Sigmoid colon (tissue), 7 donors: Measurements from ENCODE around the gene COMMD3. TPM values are rescaled to one million over a fixed set of nuclear protein-coding genes. Genes with fewer than 3 reads are reported as not detected.
A peak's percentile ranks its signal among the peaks of the same experiment; 100 is the strongest.

Source experiments
- DNase-seq: peaks from one replicate; pipeline ENCODE4 v3.0.0-alpha.2; 2019
- H3K27ac ChIP-seq, 4 donors: fragments of 200-600 bp; sonication (generic); one replicate each; pipeline ENCODE4 v1.5.1; 2016 to 2019; ENCODE audit warnings: mild to moderate bottlenecking in 1 of 4
- H3K27me3 ChIP-seq, 3 donors: fragments of 200-600 bp; sonication (generic); one replicate each; pipeline ENCODE4 v1.5.1; 2019; ENCODE audit warnings: mild to moderate bottlenecking in 1 of 3
- H3K36me3 ChIP-seq, 4 donors: fragments of 200-600 bp; sonication (generic); one replicate each; pipeline ENCODE4 v1.5.1; 2016 to 2019
- H3K4me1 ChIP-seq, 4 donors: fragments of 200-600 bp; sonication (generic); one replicate each; pipeline ENCODE4 v1.5.1; 2017 to 2019
- H3K4me3 ChIP-seq, 4 donors: fragments of 200-600 bp; sonication (generic); one replicate each; pipeline ENCODE4 v1.5.1; 2017 to 2019; ENCODE audit warnings: mild to moderate bottlenecking in 2 of 4, moderate library complexity in 1 of 4
- H3K9me3 ChIP-seq, 4 donors: fragments of 200-600 bp in 3 of 4; sonication (generic) in 3 of 4; one replicate each; pipeline versions ENCODE4 v1.5.1 to v1.6.1; 2013 to 2019
- CTCF ChIP-seq, 4 experiments: fragments of 450-650 bp in 3 of 4; fragments of 200-600 bp in 1 of 4; IDR thresholded peaks; one replicate each; pipeline ENCODE4 v1.5.1; 2016 to 2019; ENCODE audit warnings: antibody characterized with exemption in 4 of 4, mild to moderate bottlenecking in 3 of 4, moderate library complexity in 2 of 4
- EP300 ChIP-seq, 4 donors: sonication (generic); formaldehyde crosslinking; IDR thresholded peaks; one replicate each; pipeline ENCODE4 v1.6.1; 2017; ENCODE audit warnings: antibody characterized with exemption in 4 of 4
- POLR2A ChIP-seq, 2 donors: fragments of 450-650 bp; IDR thresholded peaks; one replicate each; pipeline ENCODE4 v1.6.1; 2016; ENCODE audit warnings: antibody characterized with exemption in 2 of 2, mild to moderate bottlenecking in 2 of 2, moderate library complexity in 2 of 2
- POLR2AphosphoS5 ChIP-seq, 4 donors: sonication (generic); formaldehyde crosslinking; IDR thresholded peaks; one replicate each; pipeline ENCODE4 v1.6.1; 2017; ENCODE audit warnings: antibody characterized with exemption in 4 of 4
- WGBS, 2 donors: extraction: QIAGEN DNeasy Blood & Tissue Kit; methylation state at CpG; one replicate each; pipeline ENCODE4 v1.1.7; 2013; 5-methylcytosine and 5-hydroxymethylcytosine counted together
- intact Hi-C: fragments of 100-400 bp; cut with DNase I; formaldehyde crosslinking; loops from one replicate; pipeline ENCODE4 v1.15.1; 2023
- polyA plus RNA-seq, 3 donors: library from polyadenylated mRNA; stranded (reverse); fragments of 200-250 nt; gene quantifications; one replicate each; pipeline ENCODE4 v1.2.3, GENCODE V29; 2013
- total RNA-seq, 4 donors: library from RNA; depleted of rRNA; stranded (reverse); fragments of >200 nt; gene quantifications; one replicate each; pipeline ENCODE4 v1.1.0, GENCODE V29; 2016
- donor health status: healthy with polysubstance abuse.
- donor health status: Bipolar disorder and iron deficiency.
- donor health status: healthy.

COMMD3 gene
- total and polyA plus RNA-seq, 7 donors = 42.3 to 80.1 (median 57.8) TPM

DNA sequence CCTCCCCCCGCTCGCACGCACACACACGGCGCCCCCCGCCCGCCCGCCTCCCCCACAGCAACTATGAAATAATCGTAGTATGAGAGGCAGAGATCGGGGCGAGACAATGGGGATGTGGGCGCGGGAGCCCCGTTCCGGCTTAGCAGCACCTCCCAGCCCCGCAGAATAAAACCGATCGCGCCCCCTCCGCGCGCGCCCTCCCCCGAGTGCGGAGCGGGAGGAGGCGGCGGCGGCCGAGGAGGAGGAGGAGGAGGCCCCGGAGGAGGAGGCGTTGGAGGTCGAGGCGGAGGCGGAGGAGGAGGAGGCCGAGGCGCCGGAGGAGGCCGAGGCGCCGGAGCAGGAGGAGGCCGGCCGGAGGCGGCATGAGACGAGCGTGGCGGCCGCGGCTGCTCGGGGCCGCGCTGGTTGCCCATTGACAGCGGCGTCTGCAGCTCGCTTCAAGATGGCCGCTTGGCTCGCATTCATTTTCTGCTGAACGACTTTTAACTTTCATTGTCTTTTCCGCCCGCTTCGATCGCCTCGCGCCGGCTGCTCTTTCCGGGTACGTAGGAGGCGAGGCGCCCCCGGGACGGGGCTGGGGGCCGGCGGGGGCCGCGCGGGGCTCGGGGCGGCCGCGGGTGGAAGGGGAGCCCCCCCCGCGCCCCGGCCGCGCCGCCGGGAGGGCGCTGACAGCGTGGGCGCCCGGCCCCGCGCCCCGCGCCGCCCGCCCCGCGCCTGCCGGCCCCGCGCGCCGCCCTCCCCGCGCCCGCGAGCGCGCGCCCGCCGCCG lies 5.2 kb downstream of the COMMD3 start:
- peak; percentile 81 for DNase-seq
- Histone ChIP-seq H3K9me3 (no peaks in the 10 kb centered on the region), H3K27me3 (peaks cover 0 to 19% (median 0%) of the 10 kb centered on the region in 3 donors), H3K4me3 (peak overlapping the region; percentile 72 to 99 (median 89)), H3K27ac (peak overlapping the region; percentile 90 to 99 (median 98)), H3K4me1 (peaks cover 0 to 68% (median 54%) of the 10 kb centered on the region in 4 donors), H3K36me3 (no peaks in the 10 kb centered on the region)
- TF ChIP-seq EP300 (IDR thresholded peaks at IDR 0.05) (no peak), POLR2AphosphoS5 (IDR thresholded peaks at IDR 0.05) (peak in 2 of 4 donors; percentile 63 to 69)
- intact Hi-C loops = loop anchor here (1.0 to 10.0 kb wide), 5 partner anchors 20 to 789 kb away; partner anchors contain the start of genes MLLT10 and MSRB2
- WGBS, 2 donors = 1% methylated on average over 114 of the region's 114 CpGs

DNA sequence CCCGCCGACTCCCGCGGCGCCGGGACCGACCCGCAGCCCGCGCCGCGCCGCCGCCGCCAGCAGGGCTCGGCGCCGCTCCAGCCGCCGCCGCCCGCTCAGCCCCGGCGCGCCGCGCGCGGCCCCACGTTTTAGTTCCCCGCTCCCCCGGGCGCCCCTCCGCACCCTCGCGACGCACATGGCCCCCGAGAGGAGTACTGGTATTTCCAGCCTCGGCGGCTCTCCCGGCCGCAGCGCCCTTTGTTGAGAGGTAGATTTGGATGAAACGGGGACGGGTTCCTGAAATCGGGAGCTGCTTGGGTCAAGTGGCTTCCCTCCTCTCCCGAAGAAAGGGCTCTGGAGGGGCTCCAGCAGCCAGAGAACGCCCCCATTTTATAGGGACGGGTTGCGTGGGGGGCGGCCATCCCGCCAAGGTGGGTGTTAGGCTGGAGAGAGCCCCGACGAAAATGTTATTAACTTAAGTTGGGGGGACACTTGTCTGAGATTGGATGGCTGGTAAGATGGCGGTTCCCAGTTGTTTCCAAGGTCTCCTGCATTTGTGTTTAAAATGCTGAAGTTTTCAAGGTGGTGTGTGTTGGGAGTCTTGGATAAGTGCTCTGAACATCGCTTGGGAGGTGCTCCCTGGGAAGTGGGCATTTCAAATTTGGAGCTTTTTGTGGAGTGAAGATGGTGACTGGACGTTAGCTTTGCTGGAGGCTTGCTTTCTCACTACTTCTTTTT lies 5.9 kb downstream of the COMMD3 start:
- Histone ChIP-seq H3K36me3 (peaks cover 0 to 7% (median 0%) of the 10 kb centered on the region in 4 donors), H3K27ac (peak overlapping the region in 3 of 4 donors; percentile 60 to 67 (median 63)), H3K4me1 (peaks cover 0 to 67% (median 54%) of the 10 kb centered on the region in 4 donors), H3K27me3 (peaks cover 0 to 19% (median 0%) of the 10 kb centered on the region in 3 donors), H3K4me3 (peak overlapping the region; percentile 63 to 88 (median 65)), H3K9me3 (no peaks in the 10 kb centered on the region)
- 1 to 2% methylated on average over 57 of the region's 57 CpGs for WGBS, 2 donors
- DNase-seq = peak; percentile 74
- TF ChIP-seq POLR2A (IDR thresholded peaks at IDR 0.05) = no peak
- TF ChIP-seq POLR2AphosphoS5 (IDR thresholded peaks at IDR 0.05) = peak in 1 of 4 donors; percentile 1
- intact Hi-C loops = loop anchor here (1.0 to 10.0 kb wide), 5 partner anchors 19 to 790 kb away; partner anchors contain the start of genes MLLT10 and MSRB2

GRCh38 chr10:22322641-22323160 lies 6.5 kb downstream of the COMMD3 start:
- Histone ChIP-seq H3K4me3 (peak overlapping the region; percentile 63 to 88 (median 65)), H3K36me3 (peaks cover 0 to 13% (median 2%) of the 10 kb centered on the region in 4 donors)
- TF ChIP-seq EP300 (IDR thresholded peaks at IDR 0.05) (no peak), POLR2A (IDR thresholded peaks at IDR 0.05) (no peak), CTCF (IDR thresholded peaks at IDR 0.05) (no peak), POLR2AphosphoS5 (IDR thresholded peaks at IDR 0.05) (no peak)

DNA sequence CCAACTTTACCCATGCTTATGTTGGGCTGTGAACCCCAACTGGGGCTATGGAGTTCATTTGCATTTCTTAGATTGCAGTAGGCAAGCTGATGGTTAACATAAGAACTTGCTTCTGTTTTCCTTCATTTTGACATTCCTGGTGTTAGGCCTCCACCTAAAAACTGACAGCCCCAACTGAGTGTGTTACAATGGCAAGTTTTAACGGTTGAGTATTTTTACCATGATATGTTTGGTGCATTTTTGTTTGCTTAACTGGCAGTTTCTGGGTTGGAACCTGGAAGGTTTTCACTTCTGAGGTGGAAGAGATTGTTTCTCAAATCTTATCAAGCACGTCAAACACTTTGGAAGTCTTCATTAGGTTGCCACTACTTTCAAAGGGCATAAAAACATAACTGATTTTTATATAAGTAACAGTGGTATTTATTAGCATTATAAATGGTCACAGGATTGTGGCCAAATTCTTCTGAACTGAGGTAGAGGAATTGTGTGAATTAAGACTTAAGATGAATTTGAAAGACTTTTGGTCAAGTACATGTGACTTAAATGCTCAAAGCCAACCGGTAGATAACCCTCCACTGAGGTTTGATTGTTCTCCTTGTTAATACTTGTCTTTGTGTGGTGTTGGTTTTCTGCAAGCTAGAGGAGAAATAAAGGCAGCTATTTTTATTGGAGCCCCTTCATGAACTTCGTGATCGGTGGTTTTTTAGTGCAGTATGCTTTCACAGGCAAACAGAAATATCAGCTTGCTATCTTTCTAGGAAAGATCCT lies 7.5 kb downstream of the COMMD3 start:
- H3K36me3 ChIP-seq = peaks cover 0 to 23% (median 2%) of the 10 kb centered on the region in 4 donors
- no peak overlapping the region for H3K27ac ChIP-seq
- 87% methylated on average over 5 of the region's 5 CpGs for WGBS, 2 donors
- no peaks in the 10 kb centered on the region for H3K9me3 ChIP-seq
- no peak for TF ChIP-seq CTCF (IDR thresholded peaks at IDR 0.05)
- TF ChIP-seq EP300 (IDR thresholded peaks at IDR 0.05) = no peak
- TF ChIP-seq POLR2AphosphoS5 (IDR thresholded peaks at IDR 0.05) = no peak
- no peak for TF ChIP-seq POLR2A (IDR thresholded peaks at IDR 0.05)
- H3K4me3 ChIP-seq = peak overlapping the region in 1 of 4 donors; percentile 67
- H3K4me1 ChIP-seq = peaks cover 0 to 51% (median 43%) of the 10 kb centered on the region in 4 donors
- DNase-seq = no peak
- H3K27me3 ChIP-seq = peaks cover 0 to 19% (median 0%) of the 10 kb centered on the region in 3 donors
- intact Hi-C loops = loop anchor here (5.0 to 10.0 kb wide), 4 partner anchors 114 to 791 kb away; partner anchors contain the start of genes MLLT10 and MSRB2

More at GRCh38 chr10:22322641-22323160, 6.5 kb downstream of the COMMD3 start:
- WGBS, 2 donors = 48 to 72% methylated on average over 5 of the region's 5 CpGs
- DNase-seq = no peak
- Histone ChIP-seq H3K27ac (no peak overlapping the region), H3K27me3 (peaks cover 0 to 19% (median 0%) of the 10 kb centered on the region in 3 donors), H3K4me1 (peaks cover 0 to 61% (median 48%) of the 10 kb centered on the region in 4 donors), H3K9me3 (no peaks in the 10 kb centered on the region)
- intact Hi-C loops = loop anchor here (5.0 to 10.0 kb wide), 4 partner anchors 115 to 790 kb away; partner anchors contain the start of genes MLLT10 and MSRB2

DNA sequence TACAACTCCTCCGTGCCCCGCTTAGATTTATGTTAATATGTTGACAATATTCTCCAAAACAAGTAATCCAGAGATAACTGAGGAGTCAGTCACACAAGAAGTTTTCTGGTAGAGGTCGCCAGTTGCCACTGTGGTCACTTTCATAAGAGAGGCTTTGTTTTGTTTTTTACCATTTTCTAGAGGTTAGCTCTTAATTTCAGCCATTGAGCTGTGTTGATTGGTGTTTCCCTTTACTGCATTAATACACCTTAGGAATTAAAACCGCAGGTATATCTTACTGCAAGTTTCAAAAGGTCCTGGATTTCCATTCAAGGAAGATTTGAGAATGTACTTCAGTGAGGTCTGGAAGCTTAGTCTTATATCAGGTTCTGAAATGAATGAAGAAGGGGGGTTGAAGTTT lies 8.2 kb downstream of the COMMD3 start:
- Histone ChIP-seq H3K4me3 (peak overlapping the region in 1 of 4 donors; percentile 59), H3K4me1 (peaks cover 0 to 46% (median 42%) of the 10 kb centered on the region in 4 donors), H3K9me3 (no peaks in the 10 kb centered on the region), H3K27ac (no peak overlapping the region), H3K27me3 (peaks cover 0 to 19% (median 0%) of the 10 kb centered on the region in 3 donors), H3K36me3 (peaks cover 0 to 30% (median 7%) of the 10 kb centered on the region in 4 donors)
- intact Hi-C loops = loop anchor here (5.0 to 10.0 kb wide), 4 partner anchors 113 to 792 kb away; partner anchors contain the start of genes MLLT10 and MSRB2
- WGBS, 2 donors = 56 to 67% methylated on average over 4 of the region's 4 CpGs
- DNase-seq = no peak
- no peak for TF ChIP-seq EP300 (IDR thresholded peaks at IDR 0.05)
- no peak for TF ChIP-seq POLR2AphosphoS5 (IDR thresholded peaks at IDR 0.05)
